ENCODE measurements around the gene CDH2.

The CDH2 gene

GRCh38 chr18:28204154-28204553 lies 27.2 kb upstream of the CDH2 start:
- Histone ChIP-seq H3K4me3 (ENCODE audit: low read length) (no peak overlapping the region), H3K4me2 (ENCODE audit: low read length) (no peak overlapping the region), H2AFZ (ENCODE audit: low read depth, low read length) (no peak overlapping the region), H3K9me3 (ENCODE audit: insufficient read depth, low read length) (no peaks in the 10 kb centered on the region), H3K79me2 (ENCODE audit: low read length) (no peaks in the 10 kb centered on the region), H3K27me3 (ENCODE audit: low read depth, low read length) (no peaks in the 10 kb centered on the region), H4K20me1 (ENCODE audit: insufficient read depth, low read length) (no peaks in the 10 kb centered on the region), H3K36me3 (replicated peaks; ENCODE audit: low read depth, low read length) (no peaks in the 10 kb centered on the region), H3K9ac (ENCODE audit: low read length) (no peak overlapping the region), H3K27ac (ENCODE audit: low read length) (no peak overlapping the region), H3K4me1 (ENCODE audit: low read length) (0 out of 2 replicates have a peak, but pooled peaks cover 5% of the 10 kb centered on the region)
- TF ChIP-seq EZH2phosphoT487 (IDR thresholded peaks at IDR 0.05; ENCODE audit: low read depth) (no peak), CTCF (IDR thresholded peaks at IDR 0.05; ENCODE audit: low read depth, low read length) (no peak)

DNA sequence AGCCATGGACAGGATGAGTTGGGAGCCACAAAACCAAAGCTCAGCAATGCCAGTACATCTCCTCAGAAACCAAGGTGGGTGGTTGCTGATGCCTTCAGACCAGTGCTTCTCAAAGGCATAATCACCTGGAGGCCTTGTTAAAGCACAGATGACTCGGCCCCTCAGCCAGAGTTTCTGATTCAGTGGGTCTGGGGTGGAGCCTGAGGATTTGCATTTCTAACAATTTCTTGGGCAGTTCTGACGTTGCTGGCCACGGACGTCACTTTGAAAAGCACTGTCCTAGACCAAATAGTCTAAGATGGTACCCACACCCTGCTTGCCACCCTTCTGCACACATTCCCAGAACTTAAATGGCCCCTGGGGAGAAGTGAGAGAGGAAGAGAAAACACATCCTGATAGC lies 24.1 kb upstream of the CDH2 start:
- no peak overlapping the region for H3K9ac ChIP-seq (ENCODE audit: low read length)
- no peaks in the 10 kb centered on the region for H3K36me3 ChIP-seq (replicated peaks; ENCODE audit: low read depth, low read length)
- H3K27ac ChIP-seq (ENCODE audit: low read length): no peak overlapping the region
- no peak overlapping the region for H3K4me3 ChIP-seq (ENCODE audit: low read length)
- H2AFZ ChIP-seq (ENCODE audit: low read depth, low read length): no peak overlapping the region
- H3K27me3 ChIP-seq (ENCODE audit: low read depth, low read length): no peaks in the 10 kb centered on the region
- H3K79me2 ChIP-seq (ENCODE audit: low read length): no peaks in the 10 kb centered on the region
- no peak for TF ChIP-seq CTCF (IDR thresholded peaks at IDR 0.05; ENCODE audit: low read depth, low read length)
- no peak for TF ChIP-seq EZH2phosphoT487 (IDR thresholded peaks at IDR 0.05; ENCODE audit: low read depth)
- H4K20me1 ChIP-seq (ENCODE audit: insufficient read depth, low read length): no peaks in the 10 kb centered on the region
- no peak overlapping the region for H3K4me2 ChIP-seq (ENCODE audit: low read length)
- no peaks in the 10 kb centered on the region for H3K9me3 ChIP-seq (ENCODE audit: insufficient read depth, low read length)
- 0 out of 2 replicates have a peak, but pooled peaks cover 5% of the 10 kb centered on the region for H3K4me1 ChIP-seq (ENCODE audit: low read length)

DNA sequence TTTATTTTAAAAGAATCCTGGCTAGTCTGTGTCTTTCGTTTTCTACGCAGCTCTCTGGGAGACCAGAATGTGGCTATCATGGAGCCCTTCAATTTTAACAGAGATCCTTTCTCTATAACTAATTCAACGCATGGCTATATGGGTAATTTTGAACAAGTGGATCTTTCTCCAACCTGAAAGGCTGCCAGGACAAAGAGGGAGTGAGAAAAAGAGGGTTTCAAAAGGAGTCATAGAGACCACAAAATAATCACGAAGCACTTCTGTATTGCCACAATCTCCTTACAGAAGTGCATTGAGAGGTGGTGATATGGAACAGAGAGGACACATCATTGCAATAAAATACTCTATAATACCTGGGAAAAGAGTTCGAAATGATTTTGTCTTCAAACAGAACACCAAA lies 21.7 kb upstream of the CDH2 start:
- Histone ChIP-seq H3K36me3 (replicated peaks; ENCODE audit: low read depth, low read length) (no peaks in the 10 kb centered on the region), H3K9me3 (ENCODE audit: insufficient read depth, low read length) (no peaks in the 10 kb centered on the region), H3K9ac (ENCODE audit: low read length) (no peak overlapping the region), H3K4me2 (ENCODE audit: low read length) (no peak overlapping the region), H3K79me2 (ENCODE audit: low read length) (no peaks in the 10 kb centered on the region), H3K4me1 (ENCODE audit: low read length) (0 out of 2 replicates have a peak, but pooled peaks cover 5% of the 10 kb centered on the region), H3K27ac (ENCODE audit: low read length) (no peak overlapping the region), H2AFZ (ENCODE audit: low read depth, low read length) (no peak overlapping the region), H4K20me1 (ENCODE audit: insufficient read depth, low read length) (no peaks in the 10 kb centered on the region), H3K27me3 (ENCODE audit: low read depth, low read length) (no peaks in the 10 kb centered on the region), H3K4me3 (ENCODE audit: low read length) (no peak overlapping the region)
- TF ChIP-seq CTCF (IDR thresholded peaks at IDR 0.05; ENCODE audit: low read depth, low read length): no peak
- TF ChIP-seq EZH2phosphoT487 (IDR thresholded peaks at IDR 0.05; ENCODE audit: low read depth): no peak

- Histone ChIP-seq H3K9ac (ENCODE audit: low read length) (no peak overlapping the region), H3K4me1 (ENCODE audit: low read length) (peaks cover 25% of the 10 kb centered on the region), H3K4me3 (ENCODE audit: low read length) (no peak overlapping the region), H4K20me1 (ENCODE audit: insufficient read depth, low read length) (no peaks in the 10 kb centered on the region), H2AFZ (ENCODE audit: low read depth, low read length) (no peak overlapping the region), H3K9me3 (ENCODE audit: insufficient read depth, low read length) (no peaks in the 10 kb centered on the region), H3K36me3 (replicated peaks; ENCODE audit: low read depth, low read length) (no peaks in the 10 kb centered on the region), H3K4me2 (ENCODE audit: low read length) (no peak overlapping the region), H3K79me2 (ENCODE audit: low read length) (no peaks in the 10 kb centered on the region), H3K27ac (ENCODE audit: low read length) (no peak overlapping the region), H3K27me3 (ENCODE audit: low read depth, low read length) (no peaks in the 10 kb centered on the region)
- TF ChIP-seq CTCF (IDR thresholded peaks at IDR 0.05; ENCODE audit: low read depth, low read length) (no peak), EZH2phosphoT487 (IDR thresholded peaks at IDR 0.05; ENCODE audit: low read depth) (no peak)
These were observed 16.3 kb upstream of the CDH2 start for GRCh38 chr18:28193177-28193778.
